ENCODE data around the gene DNM3.

The DNM3 gene

DNA sequence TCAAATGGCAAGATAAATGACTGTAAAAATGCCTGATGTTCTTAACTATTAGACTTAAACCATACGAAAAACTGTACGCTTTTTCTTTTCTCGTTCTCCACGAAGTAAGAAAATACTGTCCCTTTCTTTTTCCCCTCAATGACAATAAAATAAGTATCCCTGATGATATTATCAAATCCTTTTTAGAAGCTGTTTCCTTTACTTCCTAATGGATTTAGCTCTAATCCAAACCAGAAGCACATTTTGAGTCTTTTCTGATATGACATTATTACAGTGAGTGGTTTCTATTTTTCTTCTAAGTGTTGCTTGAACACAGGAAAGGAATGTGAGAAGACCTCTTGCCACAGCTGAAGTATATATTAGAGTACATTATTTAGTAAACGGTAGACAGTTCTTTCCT, 32.4 kb downstream of the DNM3 start:
- DNase-seq = no peak

- DNase-seq = peak in 1 of 2 experiments; percentile 32
These were observed 36.4 kb downstream of the DNM3 start for GRCh38 chr1:171877701-171878100.

- DNase-seq = no peak
These were observed 38.3 kb downstream of the DNM3 start for GRCh38 chr1:171879556-171879955.

- no peak for DNase-seq
These were observed 40.1 kb downstream of the DNM3 start for GRCh38 chr1:171881442-171881841.

- DNase-seq = no peak
These were observed 42.6 kb downstream of the DNM3 start for GRCh38 chr1:171883849-171884248.

DNA sequence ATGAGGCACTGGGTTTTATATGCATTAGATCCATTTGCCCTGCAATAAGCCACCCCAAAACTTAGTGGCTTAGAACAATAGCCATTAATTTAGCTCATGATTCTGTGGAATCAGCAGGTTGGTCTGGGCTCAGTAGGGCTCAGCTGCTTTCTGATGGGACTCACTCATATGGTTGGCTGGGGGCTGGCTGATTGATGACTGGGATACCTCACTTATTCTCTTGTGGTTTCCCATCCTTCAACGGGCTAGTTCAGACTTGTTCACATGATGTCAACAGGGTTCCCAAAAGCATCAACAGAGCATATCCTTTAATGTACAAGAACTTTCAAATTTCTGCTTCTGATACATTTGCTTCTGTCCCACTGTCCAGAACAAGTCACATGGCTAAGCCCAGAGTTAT, 43.2 kb downstream of the DNM3 start:
- DNase-seq = no peak

DNA sequence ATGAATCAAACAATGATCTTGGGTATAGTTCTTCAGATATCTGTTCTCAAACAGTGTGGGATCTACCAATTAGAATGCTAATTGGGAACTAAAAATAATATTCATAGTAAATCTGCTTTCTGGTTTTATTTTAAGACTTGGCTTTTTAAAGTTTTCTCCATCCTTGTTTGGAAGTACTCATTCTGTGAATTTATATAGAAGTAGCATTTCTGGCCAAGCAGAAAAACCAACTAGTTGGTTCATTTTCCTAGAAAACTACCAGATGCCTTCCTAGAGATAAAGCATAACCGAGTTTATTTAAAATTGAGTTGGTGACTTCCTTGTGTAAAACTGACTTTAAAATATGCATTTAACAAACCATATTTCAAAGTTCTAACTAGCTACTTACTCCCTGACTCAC, 48.8 kb downstream of the DNM3 start:
- no peak for DNase-seq

- no peak for DNase-seq
These were observed 55.8 kb downstream of the DNM3 start for GRCh38 chr1:171896936-171897703.

- DNase-seq = peak; percentile 57 to 69
These were observed 57.6 kb downstream of the DNM3 start for GRCh38 chr1:171898941-171899340.

DNA sequence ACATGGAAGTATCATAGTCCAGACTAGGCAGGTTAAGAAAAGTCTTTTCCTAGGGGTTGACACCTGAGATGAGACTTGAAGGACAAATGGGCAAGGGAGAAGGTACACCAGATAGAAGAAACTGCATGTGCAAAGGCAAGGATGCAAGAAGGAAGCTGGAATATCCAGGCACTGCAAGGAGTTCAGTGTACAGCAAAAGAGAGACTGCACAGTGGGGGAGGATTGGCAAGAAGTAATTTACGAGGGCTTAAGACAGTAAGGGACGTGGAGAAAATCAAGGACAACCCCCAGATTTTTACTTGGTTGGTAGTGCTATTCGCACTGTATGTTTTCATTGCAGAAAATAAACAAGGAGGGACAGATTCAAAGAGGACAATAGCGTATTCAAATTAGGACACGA, 58.5 kb downstream of the DNM3 start:
- no peak for DNase-seq

DNA sequence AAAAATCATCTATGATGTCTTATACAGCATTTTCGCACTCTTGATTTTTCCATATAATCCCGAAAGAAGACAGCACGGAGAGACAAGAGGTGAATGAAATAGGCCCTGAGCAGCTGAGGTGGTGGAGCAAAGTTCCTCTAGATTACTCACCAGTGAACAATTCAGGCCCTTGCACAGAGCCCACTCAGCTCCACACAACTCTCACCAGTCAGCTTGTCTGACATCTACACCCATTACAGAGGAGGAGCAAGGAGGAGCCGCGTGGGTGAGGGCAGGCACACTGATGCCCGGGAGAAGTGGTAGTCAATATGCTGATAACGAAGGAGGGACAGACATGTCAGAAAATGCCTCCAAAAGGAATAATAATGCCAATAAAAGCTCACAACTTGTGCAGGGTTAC, 59.9 kb downstream of the DNM3 start:
- DNase-seq = no peak

DNA sequence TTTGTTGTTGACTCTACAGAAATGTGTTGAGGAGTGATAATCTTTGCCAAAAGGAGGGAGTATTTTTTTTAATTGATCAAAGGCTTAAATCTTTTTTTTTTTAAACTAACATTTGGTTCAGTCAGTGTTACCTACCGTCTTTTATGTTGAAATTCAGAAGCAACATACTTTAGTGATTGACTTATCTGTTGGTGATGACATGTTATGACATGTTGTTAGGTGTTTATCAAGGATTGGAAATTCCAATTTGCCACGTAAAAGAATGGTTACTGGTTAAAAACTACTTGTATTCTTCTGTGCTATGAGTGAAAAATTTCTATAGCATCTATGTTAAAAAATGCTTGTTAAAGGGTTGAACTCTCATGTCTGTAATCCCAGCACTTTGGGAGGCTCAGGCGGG, 61.2 kb downstream of the DNM3 start:
- DNase-seq = no peak

GRCh38 chr1:171904778-171905450, 63.6 kb downstream of the DNM3 start:
- no peak for DNase-seq

DNA sequence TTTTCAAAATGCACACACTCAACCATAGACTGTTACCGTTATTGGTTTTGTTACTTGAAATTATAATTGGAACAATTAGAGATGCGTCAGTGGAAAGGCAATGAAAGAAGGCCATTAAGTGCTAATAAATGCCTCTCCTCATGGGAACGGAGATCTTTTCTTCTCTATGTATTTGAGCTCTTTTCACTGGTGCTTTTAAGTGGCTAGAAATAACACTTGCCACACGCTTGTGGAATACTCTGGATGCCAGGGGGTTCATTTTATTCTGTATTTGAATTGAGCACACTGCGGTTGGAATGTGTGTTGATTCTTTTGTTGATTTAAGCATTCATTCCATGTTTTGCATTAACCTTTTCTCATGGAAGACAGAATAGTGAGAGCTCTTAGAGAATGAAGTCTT, 68.4 kb downstream of the DNM3 start:
- peak; percentile 46 to 47 for DNase-seq

DNA sequence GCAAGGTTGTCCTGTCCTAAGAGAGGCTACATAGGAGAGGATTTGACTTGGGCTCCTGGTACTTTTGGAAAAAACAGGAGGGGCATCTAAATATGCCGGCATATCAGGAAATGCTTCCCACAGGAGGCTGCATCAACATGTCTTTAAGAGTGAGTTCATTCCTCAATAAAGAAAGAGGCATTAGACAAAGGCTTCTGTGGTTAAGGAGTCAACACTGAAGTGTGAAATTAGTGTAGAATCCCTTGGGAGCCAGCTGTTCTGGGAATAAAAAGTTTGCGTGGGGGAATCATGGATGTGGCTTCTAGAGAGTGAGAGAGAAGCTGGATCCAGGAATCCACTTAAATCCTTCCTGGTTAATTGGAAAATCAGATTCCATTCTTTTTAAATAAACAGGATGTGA, 69.5 kb downstream of the DNM3 start:
- DNase-seq = no peak

DNA sequence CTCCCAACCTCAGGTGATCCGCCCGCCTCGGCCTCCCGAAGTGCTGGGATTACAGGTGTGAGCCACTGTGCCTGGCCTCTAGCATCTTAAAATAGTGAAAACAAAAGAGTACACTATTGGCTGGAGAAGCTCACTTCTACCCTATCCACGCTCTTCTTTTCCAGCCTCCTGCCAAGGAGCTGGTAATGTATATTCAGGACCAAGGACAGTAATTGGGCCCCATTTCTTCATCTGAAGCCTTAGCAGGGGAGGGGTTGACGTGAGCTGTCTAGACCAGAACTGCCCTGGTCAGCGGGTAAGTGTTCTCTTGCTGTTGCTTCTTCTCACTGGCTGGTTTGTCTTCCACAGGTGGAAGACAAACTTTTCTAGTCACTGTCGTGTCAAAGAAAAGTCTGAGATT, 70.2 kb downstream of the DNM3 start:
- no peak for DNase-seq

DNA sequence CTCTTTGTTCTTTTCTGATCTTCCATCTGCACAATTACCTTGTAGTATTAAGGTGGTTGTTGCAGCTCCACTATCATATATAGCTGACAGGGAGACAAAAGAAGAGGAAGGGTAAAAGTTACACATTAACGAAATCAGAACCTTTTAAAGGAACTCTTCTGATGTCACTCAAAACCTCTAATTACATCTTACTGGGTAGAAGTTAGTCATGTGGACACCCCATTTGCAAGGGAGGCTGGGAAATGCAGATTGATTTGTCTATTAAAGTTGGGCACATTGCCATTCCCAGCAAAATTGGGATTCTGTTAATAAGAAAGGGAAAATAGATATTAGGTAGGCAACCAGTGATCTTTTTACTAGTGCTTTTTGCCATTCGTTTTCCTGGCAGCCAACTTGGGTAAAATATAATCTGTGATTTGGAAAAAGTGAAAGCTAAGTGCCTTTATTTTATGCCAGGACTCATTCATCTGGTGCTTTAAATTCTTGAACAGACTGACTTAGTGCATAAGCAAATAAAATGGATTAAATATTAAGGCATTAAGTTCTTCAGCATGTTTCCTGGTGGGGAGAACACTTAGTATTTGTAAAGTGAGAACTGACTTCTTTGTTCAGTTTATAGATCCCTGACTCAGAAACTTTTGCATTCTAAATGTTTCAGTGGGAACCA, 71.3 kb downstream of the DNM3 start:
- DNase-seq = no peak

- DNase-seq = no peak
These were observed 72.1 kb downstream of the DNM3 start for GRCh38 chr1:171913385-171913784.

DNA sequence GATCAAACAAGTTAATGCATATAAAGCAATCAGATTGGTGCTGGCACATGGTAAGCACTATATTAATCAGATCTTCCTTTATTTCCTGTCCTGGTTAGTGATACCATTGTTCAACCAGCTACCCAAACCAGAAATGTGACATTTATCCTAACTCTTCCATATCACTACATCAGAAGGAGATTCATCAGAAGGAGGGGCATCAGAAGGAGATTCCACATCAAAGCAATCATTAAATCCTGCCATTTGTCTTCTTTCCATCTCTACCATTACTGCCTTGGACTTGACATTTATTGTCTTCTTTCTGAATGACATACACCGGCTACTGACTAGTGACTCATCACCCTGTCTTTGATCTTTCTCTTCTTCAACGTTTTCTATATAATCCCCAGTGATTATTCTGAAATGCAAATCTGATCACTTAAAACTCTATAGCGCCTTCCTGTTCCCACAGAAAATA, 75.0 kb downstream of the DNM3 start:
- no peak for DNase-seq

DNA sequence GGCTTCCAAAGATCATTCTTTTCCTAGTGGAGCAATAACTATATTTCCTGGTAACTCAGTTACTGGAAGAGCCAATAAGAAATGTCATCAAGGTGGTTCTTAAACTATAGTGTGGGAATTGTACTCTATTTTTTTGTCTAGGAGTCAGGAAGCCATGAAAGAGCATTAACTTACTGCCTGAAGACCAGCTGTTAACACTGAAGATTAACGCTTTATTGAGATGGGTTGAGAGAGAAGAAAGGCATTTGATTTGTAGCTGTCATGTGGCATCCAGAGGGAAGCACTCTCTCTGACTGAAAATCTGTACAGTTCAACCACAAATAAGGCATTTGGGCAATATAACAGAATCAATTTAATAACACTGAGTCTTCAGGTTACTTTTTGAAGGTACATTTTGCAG, 76.0 kb downstream of the DNM3 start:
- no peak for DNase-seq

- no peak for DNase-seq
These were observed 78.9 kb downstream of the DNM3 start for GRCh38 chr1:171919891-171920887.

DNA sequence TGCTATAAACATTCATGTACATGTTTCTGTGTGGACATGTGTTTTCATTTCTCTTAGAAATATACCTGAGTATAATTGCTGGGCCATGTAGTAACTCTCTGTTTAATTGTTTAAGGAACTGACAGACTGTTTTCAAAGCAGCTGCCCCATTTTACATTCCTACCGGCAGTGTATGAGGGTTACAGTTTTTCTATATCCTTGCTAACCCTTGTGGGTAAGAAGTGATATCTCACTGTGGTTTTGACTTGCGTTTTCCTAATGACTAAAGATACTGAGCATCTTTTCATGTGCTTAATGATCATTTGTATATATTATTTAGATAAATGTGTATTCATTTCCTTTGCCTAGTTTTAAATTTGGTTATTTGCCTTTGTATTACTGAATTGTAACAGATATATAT, 81.7 kb downstream of the DNM3 start:
- no peak for DNase-seq

GRCh38 chr1:171929121-171929520, 87.8 kb downstream of the DNM3 start:
- DNase-seq = no peak

Measured in NCI-H1930 (cell line).